ENCODE data around the gene BCS1L.

- TF ChIP-seq, protein P1, sequence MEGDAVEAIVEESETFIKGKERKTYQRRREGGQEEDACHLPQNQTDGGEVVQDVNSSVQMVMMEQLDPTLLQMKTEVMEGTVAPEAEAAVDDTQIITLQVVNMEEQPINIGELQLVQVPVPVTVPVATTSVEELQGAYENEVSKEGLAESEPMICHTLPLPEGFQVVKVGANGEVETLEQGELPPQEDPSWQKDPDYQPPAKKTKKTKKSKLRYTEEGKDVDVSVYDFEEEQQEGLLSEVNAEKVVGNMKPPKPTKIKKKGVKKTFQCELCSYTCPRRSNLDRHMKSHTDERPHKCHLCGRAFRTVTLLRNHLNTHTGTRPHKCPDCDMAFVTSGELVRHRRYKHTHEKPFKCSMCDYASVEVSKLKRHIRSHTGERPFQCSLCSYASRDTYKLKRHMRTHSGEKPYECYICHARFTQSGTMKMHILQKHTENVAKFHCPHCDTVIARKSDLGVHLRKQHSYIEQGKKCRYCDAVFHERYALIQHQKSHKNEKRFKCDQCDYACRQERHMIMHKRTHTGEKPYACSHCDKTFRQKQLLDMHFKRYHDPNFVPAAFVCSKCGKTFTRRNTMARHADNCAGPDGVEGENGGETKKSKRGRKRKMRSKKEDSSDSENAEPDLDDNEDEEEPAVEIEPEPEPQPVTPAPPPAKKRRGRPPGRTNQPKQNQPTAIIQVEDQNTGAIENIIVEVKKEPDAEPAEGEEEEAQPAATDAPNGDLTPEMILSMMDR (conservative IDR thresholded peaks at IDR 0.05), result no peak
- TF ChIP-seq ZFX (IDR thresholded peaks at IDR 0.05), result no peak
Measured at GRCh38 chr2:218662827-218663226, 3.3 kb downstream of the BCS1L start.
